Left ventricle myocardium inferior (tissue), 1 donor: ENCODE measurements around the gene DSCAML1. TPM values are rescaled to one million over a fixed set of nuclear protein-coding genes. Genes with fewer than 3 reads are reported as not detected.

Experiments used
- DNase-seq: peaks from one replicate; pipeline ENCODE4 v3.0.0-alpha.2; 2020
- H3K27ac ChIP-seq: fragments of 200-600 bp; replicated peaks from 2 replicates; pipeline ENCODE4 v1.8.0; 2021
- H3K27me3 ChIP-seq: fragments of 200-600 bp; 2 replicates; pipeline ENCODE4 v1.8.0; 2021; ENCODE audit warnings: low read depth
- H3K36me3 ChIP-seq: fragments of 200-600 bp; 2 replicates; pipeline ENCODE4 v1.8.0; 2021
- H3K4me1 ChIP-seq: fragments of 200-600 bp; 2 replicates; pipeline ENCODE4 v1.8.0; 2021
- H3K4me3 ChIP-seq: fragments of 200-600 bp; 2 replicates; pipeline ENCODE4 v1.8.0; 2021; ENCODE audit warnings: mild to moderate bottlenecking, moderate library complexity
- H3K9me3 ChIP-seq: fragments of 200-600 bp; replicated peaks from 2 replicates; pipeline ENCODE4 v1.8.0; 2021
- CTCF ChIP-seq: fragments of 200-600 bp; IDR thresholded peaks from 2 replicates; pipeline ENCODE4 v1.8.0; 2021; ENCODE audit warnings: antibody characterized with exemption, mild to moderate bottlenecking, borderline replicate concordance
- intact Hi-C: fragments of 100-400 bp; cut with micrococcal nuclease; formaldehyde crosslinking; loops from one replicate; pipeline ENCODE4 v1.11.0; 2022
- total RNA-seq: library from RNA; stranded (reverse); fragmentation: NEBNext Ultra II Directional; extraction: Animal tissue kit (Norgen Biotek cat#: 25700); gene quantifications from one replicate; pipeline ENCODE4 v1.2.1, GENCODE V29; 2021
- donor health status: DM: no; HTN: yes; CAD: no; lungs with severe emphysema.

The DSCAML1 gene
- total RNA-seq, 1 donor from 2014 or later: 0.19 TPM

- no peak for DNase-seq
- peaks cover 46% of the 10 kb centered on the region for H3K36me3 ChIP-seq
- H3K4me3 ChIP-seq: no peak overlapping the region
- H3K27ac ChIP-seq: no peak overlapping the region
- no peak for TF ChIP-seq CTCF
- no peaks in the 10 kb centered on the region for H3K27me3 ChIP-seq
- intact Hi-C loops: no loop called here
- H3K9me3 ChIP-seq: no peaks in the 10 kb centered on the region
- H3K4me1 ChIP-seq: peaks cover 34% of the 10 kb centered on the region
These were observed 416.3 kb downstream of the DSCAML1 start for GRCh38 chr11:117380676-117381075.

- Histone ChIP-seq H3K27me3 (no peaks in the 10 kb centered on the region), H3K4me1 (peaks cover 34% of the 10 kb centered on the region), H3K36me3 (peaks cover 49% of the 10 kb centered on the region), H3K27ac (peak overlapping the region; percentile 56), H3K9me3 (no peaks in the 10 kb centered on the region), H3K4me3 (no peak overlapping the region)
- TF ChIP-seq CTCF: no peak
- DNase-seq: peak; percentile 43
- intact Hi-C loops: no loop called here
These were observed 417.8 kb downstream of the DSCAML1 start for GRCh38 chr11:117378976-117379865.

Other genes with a start within 250 kb of the DSCAML1 start
- gene FXYD2, start 27.5 kb upstream of the DSCAML1 start, total RNA-seq: 1.3 TPM
- gene FXYD6, start 79.4 kb upstream of the DSCAML1 start, total RNA-seq: 30.2 TPM
- not detected for gene TMPRSS13, start 132.2 kb upstream of the DSCAML1 start, total RNA-seq
- gene IL10RA, start 189.2 kb upstream of the DSCAML1 start, total RNA-seq: 5.0 TPM